GM19328 (cell line): ENCODE results near the gene RPL39.
"Not testable (repeated sequence)": the region's sequence is repeated elsewhere in the genome, so short reads cannot be mapped to it uniquely, and the experiment has no call there.

Experiments
- ATAC-seq: cut with Tn5 transposase; IDR thresholded peaks from one replicate; pipeline ENCODE4 v1.9.1; 2021; ENCODE audit warnings: mild to moderate bottlenecking, moderate library complexity; ENCODE audit not compliant: unreplicated experiment

The RPL39 gene

GRCh38 chrX:119763836-119764387 is 27.5 kb downstream of the RPL39 start:
- ATAC-seq, result no peak

GRCh38 chrX:119763181-119763580 is 28.2 kb downstream of the RPL39 start:
- no peak for ATAC-seq

- no peak for ATAC-seq
Measured at GRCh38 chrX:119762718-119763117, 28.7 kb downstream of the RPL39 start.

GRCh38 chrX:119760026-119760877 is 31.2 kb downstream of the RPL39 start:
- no peak for ATAC-seq

- ATAC-seq, result no peak
Measured at GRCh38 chrX:119759248-119759766, 32.1 kb downstream of the RPL39 start.

GRCh38 chrX:119758731-119759247 is 32.6 kb downstream of the RPL39 start:
- no peak for ATAC-seq

- no peak for ATAC-seq
Measured at GRCh38 chrX:119757979-119758730, 33.3 kb downstream of the RPL39 start, which contains the start of gene SOWAHD. SOWAHD (plus strand) TSS chrX:119758588; CDS start chrX:119758668, 80 bp downstream.

GRCh38 chrX:119757646-119757978 is 33.8 kb downstream of the RPL39 start:
- no peak for ATAC-seq

- ATAC-seq, result no peak
Measured at GRCh38 chrX:119756926-119757635, 34.3 kb downstream of the RPL39 start.

- ATAC-seq, result peak; percentile 76
Measured at GRCh38 chrX:119755981-119756533, 35.4 kb downstream of the RPL39 start.

GRCh38 chrX:119753639-119754257 is 37.7 kb downstream of the RPL39 start:
- ATAC-seq, result no peak

- ATAC-seq, result no peak
Measured at GRCh38 chrX:119753001-119753400, 38.4 kb downstream of the RPL39 start.

- ATAC-seq, result not testable (repeated sequence)
Measured at GRCh38 chrX:119750751-119751150, 40.7 kb downstream of the RPL39 start.

- ATAC-seq, result not testable (repeated sequence)
Measured at GRCh38 chrX:119750131-119750530, 41.3 kb downstream of the RPL39 start.

GRCh38 chrX:119745283-119745848 is 46.1 kb downstream of the RPL39 start:
- ATAC-seq, result no peak

- no peak for ATAC-seq
Measured at GRCh38 chrX:119738742-119739141, 52.7 kb downstream of the RPL39 start.
